GM19324 (cell line): ENCODE measurements around the gene RUNX2.

Experiments used
- ATAC-seq: cut with Tn5 transposase; IDR thresholded peaks from one replicate; pipeline ENCODE4 v1.9.1; 2021; ENCODE audit warnings: mild to moderate bottlenecking, moderate library complexity; ENCODE audit not compliant: unreplicated experiment, low FRiP score

RUNX2 gene

DNA sequence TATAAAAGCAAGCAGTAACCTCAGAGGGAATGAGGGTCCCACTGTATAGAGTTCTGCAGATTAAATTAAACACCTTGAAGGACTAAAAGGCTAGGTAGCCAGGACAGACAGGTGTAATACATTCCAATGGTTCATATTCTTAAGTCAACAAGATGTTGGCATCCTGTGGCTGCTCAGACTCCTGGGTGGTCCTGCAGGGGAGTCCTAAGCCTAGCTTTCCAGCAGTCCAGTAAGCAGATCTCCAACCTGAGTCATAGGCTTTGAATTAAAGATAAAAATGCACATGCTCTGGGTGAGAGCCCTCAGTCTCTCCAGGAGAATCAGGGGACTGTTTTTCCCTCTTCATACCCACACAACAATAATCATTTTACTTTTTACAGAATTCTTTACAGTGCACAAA lies 356.9 kb downstream of the RUNX2 start:
- ATAC-seq, result no peak

DNA sequence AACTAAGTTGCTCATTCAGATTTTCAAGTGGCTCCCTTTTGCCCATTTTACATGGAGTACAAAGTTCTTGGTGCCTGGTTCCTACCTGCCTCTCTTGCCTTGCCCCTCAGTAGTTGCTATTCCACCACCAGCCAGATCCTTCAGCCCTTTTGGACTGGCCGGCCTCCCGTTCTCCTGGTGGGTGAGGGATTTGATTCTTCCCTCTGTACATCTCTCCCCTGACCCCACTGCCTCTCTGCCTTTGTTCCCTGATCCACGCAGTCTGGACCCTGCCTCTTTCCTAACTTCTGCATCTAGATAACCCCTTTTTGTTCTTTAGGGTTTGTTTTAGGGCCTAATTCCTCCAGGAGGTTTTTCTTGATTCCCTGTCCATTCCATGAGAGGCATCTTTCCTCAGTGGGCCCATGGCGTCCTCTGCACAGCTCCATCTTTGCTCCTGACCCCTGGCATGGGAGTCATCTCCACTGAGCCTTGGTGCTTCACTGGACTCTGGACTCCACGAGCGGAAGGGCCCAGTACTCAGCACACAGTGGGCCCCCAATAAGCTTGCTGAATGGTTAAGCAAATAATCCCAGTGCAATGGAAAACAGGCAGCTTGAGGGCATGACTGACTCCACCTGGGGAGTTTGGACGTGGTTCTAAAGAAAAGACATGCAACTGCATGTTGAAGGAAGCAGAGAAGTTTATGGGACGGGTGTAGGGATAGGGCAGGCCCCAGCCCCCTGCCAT lies 358.9 kb downstream of the RUNX2 start:
- ATAC-seq, result peak; percentile 6

DNA sequence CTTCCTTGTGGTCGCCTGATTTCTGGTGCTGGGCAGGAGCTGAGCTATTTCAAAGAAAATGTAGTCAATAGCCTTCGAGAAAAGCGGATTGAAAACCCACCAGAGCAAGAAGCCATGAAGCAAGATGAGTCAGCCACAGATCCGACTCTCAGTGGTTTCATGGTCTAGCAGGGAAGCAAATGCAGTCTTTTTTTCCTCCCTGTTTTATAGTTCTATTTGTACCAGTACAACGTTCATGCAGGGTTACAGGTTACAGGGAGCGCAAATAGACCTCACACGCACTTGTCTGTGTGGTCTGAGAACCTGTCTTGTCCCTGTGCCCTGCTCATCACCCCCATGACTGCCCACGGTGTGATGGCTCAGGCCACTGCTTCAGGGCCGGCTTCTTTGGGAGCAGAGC lies 359.4 kb downstream of the RUNX2 start:
- ATAC-seq, result peak; percentile 79

DNA sequence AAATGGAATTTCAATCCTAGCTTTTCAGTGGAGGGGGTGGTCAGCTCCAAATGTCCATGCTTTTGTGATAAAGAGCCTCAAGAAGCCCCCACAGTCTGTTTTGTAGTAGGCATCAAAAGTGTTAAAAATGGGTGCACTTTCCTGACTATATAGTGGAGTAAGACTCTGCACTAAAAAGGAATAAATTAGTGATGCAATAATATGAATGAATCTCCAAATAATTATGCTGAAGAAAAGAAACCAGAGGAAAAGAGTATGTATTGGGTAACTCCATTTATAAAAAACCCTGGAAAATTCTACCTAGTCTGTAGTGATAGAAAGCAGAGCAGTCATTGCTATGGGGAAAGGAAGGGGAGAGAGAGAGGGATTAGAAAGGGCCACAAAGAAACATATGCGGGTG lies 360.1 kb downstream of the RUNX2 start:
- ATAC-seq, result no peak

DNA sequence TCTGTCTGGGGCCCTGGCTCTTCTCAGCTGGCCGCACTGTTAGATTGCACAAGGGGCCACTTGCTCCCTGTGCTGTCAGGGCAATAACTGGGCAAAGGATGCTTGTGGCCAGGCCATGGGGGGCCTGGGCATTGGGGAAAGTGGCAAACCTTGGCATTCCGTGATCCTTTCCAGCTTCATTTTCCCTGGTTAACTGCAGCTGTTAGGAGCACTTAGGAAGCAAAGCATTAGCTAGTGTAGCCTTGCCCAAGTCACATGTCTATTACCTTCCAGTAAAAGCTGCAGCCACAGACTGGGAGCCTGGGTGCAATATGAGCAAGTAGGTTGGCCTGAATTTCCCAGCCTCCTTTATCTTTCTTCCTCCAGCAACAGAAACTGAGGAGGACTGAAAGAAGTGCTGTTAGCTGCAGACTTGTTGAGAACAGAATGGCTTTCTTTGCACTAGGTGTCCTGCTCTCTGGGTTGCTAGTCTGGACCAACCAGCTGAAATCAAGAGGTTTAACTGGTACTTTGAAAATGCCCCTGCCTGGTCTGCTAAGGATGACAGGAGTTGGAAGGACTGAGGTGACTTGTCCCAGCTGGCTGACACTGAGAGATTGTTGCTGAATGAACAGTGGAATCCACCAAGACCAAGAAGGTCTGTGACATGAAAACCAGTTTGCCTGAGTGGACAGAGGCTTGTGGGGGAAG lies 361.9 kb downstream of the RUNX2 start:
- no peak for ATAC-seq

DNA sequence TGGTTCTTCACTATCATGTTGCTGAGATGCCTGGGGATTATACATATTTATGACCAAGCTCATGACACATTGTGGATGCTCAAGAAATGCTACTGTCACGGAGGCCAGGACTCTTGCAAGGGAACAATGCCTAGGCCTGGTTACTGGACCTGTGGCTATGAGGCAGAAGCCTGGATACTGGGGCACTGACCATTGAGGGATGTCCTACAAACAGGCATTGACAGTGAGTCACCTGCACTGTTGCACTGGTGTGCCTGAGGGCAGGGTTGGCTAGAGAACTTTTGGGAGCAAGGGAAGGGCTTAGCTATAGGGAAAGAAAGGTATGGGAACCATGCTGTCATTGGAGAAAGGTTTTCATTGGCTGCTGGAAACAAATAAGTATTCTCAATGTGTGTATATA lies 362.7 kb downstream of the RUNX2 start:
- no peak for ATAC-seq

DNA sequence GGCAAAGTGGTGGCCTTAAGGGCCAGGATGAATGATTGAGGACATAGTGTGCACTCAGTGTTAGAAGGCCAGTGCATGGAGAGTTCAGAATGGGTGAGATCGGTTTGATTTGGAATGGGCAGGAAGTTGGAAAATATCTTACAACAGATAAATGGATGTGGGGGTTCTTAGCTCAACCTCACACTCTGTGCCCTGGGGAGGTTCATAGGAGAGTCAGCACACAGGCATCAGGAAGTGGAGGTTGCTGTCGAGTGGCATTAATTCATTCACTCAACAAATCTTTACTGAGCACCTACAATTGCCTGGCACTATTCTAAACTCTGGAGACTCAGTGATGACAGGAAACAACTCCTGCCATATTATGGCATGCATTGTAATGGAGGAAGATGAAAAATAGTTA lies 363.3 kb downstream of the RUNX2 start:
- ATAC-seq, result no peak

DNA sequence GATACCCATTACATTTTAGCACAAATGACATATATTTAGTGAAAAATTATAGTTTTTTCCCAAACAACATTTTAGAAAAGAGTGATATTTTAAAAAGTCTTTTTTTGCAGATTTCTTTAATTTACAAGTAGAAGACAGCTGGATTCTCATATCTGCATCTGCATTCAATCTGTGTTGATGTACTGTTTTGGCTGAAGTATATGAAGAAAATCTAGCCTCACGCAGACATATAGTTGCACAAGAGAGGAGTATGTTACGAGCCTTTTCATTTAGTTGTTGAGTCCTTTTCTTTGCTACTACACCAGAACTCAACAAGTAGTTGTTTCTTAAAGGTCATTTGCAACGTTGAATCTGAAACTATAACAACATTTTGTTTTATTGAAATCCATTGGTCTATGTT lies 363.9 kb downstream of the RUNX2 start:
- ATAC-seq, result no peak

DNA sequence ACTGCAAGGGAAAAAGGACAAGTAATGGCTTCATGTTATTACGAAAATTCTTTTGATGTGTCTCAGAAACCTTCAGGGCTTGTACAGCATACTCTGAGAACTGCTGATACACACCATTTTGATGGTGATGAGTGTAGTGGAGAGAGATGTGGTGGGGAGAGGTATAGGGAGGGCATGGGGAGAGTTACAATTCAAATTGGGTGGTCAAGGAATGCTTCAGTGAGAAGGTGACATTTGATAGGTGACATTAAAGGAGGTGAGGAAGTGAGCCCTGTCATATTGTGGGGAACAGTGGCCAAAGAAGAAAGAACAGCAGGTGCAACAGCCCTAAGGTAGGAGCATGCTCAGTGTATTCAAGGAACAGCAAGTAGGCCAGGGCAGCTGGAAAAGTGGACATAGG lies 368.6 kb downstream of the RUNX2 start:
- ATAC-seq, result no peak

DNA sequence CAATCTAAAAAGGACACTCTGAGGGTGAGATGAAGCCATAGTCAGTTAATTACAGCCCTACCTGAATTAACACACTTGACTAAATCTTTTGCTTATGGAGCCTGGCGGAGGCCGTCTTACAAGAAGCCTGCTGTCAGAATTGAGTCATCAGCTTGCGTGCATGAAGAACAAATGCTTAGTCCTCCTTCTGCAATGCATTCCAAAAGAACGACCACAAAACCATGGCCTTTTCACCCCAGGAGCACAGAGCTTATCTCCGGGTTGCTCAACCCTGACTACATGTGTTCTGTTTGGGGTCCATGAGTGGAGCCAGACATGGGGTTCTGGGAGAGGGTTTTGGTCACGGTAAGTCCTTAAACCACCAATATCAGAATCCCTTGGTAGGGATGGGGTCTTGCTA lies 369.5 kb downstream of the RUNX2 start:
- no peak for ATAC-seq

DNA sequence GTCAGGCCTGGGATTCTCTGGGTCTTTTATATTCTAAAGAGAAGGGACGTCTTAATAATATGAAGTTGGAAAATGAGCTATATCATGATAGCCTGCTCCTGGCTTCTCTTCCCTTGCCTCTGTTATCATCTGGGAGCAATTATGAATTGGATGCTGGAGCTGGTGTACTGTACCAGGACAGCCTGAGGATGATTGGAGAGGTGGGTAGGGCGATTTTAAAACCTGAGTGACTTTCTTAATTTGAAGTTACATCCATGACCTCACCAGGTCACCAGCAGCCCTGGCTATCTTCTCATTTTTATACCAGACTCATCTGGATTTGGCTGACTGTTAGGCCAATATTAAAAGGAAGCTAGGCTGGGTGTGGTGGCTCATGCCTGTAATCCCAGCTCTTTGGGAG lies 369.9 kb downstream of the RUNX2 start:
- no peak for ATAC-seq

DNA sequence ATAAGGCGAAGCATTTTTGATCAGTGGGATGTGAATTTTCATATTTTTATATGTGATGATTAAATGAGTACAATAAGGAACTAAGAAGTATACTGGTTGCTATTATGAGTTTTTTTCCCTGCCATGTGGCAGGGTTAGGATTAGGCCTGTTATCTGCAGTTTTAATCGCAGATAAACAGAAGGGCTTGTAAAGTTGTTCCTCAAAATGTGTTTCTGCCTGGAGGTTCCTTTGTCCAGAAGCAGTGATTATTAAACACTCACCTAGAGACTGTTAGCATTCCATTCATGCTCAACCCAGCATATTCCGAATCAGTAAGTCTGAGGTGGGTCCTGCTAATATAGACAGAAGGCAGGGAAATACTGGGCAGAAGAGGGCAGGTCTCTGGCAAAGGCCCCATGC lies 371.5 kb downstream of the RUNX2 start:
- ATAC-seq, result no peak

DNA sequence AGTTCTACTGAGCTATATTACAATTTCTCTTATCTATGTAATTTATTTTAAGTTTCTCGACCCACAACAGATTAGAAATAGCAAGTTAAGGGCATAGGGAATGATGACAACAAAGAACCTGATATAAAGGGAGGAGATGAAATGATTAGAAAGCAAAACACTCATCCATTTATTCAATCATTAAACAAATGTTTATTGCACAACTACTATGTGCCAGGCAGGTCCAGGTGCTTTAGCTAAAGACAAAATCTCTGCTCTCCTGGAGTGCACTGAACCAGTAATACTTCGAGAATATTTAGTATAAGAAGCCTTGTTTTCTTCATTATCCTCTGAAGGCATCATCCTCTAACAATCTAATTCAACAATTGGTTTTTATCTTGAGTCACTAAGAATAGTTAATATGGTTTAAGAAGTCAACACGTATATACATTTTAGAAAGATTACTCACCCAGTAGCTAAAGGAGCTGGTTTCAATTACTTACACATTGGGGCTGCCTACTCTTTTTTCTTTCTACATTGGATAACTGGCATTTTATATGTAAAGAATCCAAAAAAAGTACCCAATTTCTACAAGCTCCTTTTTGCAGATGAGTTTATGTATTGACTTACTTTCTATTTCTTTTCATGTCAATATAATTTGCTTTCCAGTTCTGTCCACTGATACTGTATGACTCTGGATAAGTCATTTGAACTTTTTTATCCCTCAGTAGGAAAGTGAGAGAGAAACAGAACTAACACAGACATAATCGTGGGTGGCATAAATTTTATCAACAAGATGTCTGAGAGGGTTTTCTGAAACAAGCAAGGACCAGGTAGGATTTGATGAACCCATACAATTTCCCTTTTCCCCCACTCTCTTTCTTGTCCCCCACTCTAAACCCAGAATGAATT lies 375.0 kb downstream of the RUNX2 start:
- no peak for ATAC-seq

DNA sequence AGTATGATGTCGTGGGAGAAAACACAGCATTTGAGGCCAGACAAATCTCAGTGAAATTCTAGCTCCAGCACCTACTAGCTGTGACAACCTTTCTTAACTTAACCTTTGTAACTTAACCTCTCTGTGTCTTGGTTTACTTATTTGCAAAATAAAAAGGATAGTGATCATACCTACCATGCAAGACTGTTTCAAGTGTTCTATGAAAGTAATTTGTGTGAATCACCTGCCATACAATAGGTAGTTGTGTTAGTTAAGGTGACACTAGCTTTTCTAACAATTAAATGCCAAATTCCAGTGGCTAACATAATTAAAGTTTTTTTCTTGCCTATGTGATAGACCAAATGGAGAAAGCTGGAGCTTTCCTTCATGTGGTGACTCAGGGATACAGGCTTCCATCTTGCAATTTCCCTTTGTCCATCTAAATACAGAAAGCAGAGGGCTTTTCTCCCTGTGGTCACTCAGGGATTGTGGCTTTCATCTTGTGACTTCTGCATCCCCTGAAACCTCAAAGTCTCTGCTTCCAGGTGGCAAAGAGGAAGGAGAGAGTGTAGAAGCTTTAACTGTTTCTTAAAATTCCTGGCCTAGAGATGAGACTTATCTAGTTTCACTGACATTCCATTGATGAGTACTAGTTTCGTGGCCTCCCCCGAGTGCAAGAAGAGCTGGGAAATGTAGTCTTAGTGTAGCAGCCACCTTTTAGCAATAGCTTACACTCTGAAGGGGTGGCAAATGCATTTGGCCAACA lies 376.1 kb downstream of the RUNX2 start:
- ATAC-seq, result no peak

DNA sequence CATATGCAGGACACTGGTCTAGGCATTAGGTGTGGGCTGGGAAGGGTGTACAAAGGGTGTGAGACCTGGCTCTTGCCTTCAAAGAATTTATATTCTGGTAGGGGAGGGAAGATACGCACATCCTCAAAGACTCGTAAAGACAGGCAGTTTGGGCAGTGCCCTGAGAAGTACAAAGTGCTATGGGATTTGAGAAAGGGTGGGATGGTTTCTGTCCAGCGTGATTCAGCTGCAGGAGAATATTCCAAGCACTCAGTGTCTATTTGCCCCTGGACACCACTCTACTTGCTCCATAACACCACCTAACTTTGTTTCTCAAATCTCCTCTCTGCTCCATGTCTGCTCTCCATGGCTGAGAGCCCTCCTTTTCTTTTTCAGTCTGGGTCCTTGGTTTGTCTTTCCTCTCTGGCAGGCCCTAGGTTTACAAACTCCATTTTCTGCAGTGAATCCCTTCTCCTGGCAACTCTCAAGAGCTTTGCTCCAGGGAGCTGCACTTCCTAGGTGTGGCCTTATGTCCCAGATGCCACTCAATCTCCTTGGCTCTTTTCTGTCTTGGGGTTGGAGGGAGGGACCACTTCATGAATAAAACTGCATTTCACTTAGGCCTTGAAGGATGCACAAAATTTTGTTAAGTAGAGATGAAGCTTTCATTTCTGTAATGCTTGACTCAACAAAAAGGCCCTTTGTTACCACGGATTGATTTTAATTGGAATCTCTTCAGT lies 377.2 kb downstream of the RUNX2 start:
- ATAC-seq, result no peak

DNA sequence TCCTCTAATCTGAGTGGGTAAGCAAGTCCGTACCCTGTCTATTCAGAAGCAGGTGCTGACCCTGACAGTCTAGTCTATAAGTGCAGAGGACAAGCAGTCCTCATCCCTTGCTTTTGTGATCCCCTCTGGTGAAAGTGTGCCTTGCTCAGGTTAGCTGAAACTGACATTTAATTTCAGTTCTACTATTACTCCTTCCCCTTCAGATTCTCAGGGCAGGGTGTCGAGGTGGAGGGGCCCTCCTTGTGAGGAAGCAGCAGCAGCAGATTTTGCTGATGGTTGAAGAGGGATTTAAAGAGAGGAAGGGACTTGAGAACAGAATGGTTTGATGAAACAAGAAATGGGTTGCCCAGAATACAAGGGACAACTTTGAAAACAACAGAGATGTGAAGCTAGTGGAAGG lies 378.2 kb downstream of the RUNX2 start:
- ATAC-seq, result no peak

DNA sequence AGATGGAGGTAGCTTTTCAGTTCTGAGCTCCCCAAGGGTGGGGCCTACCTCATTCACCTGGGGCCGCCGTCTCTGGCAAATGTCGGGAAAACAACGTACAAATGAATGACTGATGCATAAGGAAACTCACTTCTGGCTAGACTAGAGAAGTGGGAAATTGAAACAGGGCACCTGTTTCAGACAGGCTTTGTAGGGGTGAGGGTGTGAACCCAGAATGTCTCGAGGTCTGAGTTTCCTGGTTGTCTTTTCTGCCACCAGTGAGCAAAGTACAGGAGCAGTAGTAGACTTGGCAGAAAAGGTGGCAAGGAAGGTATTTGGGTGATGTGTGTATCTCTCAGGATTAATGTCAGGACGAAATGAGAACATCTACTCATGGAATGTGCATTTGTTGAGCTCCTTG lies 379.0 kb downstream of the RUNX2 start:
- no peak for ATAC-seq

DNA sequence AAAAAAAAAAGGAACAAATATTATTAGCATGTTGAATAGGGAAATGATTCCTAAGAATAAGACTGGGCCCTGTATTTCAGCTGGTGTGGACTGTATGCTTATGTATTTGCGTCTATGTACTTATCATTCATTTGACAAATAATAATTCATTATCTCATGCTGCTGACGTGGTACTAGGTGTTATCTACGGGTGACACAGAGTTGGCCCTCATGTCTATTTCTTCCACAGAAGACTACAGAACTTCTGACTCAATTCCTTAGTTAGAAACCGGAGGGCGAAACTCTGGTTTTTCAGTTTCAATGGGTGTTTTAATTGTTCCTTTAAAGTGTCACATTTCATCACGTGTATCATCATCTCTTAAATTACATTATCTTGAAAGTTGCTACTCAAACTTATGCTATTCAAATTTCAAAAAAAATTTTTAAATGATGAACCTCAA lies 381.7 kb downstream of the RUNX2 start:
- peak; percentile 42 for ATAC-seq

DNA sequence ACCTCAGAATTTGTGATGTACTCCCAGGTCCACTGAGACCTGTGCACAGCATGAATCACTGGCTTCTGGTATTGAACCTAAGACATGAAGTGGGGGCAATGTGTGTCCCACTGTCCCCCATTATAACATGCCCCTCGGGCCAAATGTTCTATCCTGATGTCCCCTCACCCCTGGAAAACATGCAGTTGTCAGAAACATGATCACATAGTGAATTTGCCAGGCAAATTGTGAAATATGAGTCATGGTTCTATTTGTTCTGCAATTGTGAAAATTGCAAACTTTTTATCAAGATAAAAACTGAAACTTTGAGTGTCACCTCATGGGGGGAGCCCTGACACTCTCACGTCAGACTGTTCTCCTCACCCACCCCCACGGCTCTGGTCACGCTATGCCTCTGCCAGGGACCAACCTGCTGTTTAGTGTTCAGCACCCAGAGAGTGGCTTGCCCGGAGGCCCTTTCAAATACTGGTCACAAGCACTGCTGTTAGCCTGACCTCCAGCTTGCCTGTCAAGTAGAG lies 382.2 kb downstream of the RUNX2 start:
- peak; percentile 76 for ATAC-seq

DNA sequence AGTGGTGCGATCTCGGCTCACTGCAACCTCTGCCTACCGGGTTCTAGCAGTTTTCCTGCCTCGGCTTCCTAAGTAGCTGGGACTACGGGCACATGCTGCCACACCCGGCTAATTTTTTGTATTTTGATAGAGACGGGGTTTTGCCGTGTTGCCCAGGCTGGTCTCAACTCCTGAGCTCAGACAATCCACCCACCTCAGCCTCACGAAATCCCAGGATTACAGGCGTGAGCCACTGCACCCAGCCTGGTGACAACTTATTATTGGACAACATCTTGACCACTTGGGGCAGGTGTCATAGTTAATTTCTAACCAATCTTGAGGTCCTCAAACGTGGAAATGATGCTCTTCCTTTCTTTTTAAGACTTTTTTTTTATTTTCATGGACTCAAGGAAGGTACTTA lies 383.9 kb downstream of the RUNX2 start:
- no peak for ATAC-seq
